Activated CD4-positive, alpha-beta T cell treated with anti-CD3 and anti-CD28 coated beads for 48 hours (primary cell): ENCODE data around the gene FOXR1.
"Not testable (repeated sequence)": the region's sequence is repeated elsewhere in the genome, so short reads cannot be mapped to it uniquely, and the experiment has no call there.

ENCODE experiments used
- DNase-seq: peaks from one replicate; pipeline ENCODE4 v3.0.0-alpha.2; 2020

Gene FOXR1

GRCh38 chr11:118998388-118998717 lies 26.8 kb downstream of the FOXR1 start:
- no peak for DNase-seq

GRCh38 chr11:118998822-118999221 lies 27.3 kb downstream of the FOXR1 start:
- no peak for DNase-seq

GRCh38 chr11:119000906-119001305 lies 29.3 kb downstream of the FOXR1 start:
- no peak for DNase-seq

GRCh38 chr11:119006656-119007055 lies 35.1 kb downstream of the FOXR1 start:
- DNase-seq = no peak

- DNase-seq = no peak
Observed at GRCh38 chr11:119011476-119012053, 40.0 kb downstream of the FOXR1 start.

GRCh38 chr11:119012629-119013170 lies 41.1 kb downstream of the FOXR1 start:
- no peak for DNase-seq

GRCh38 chr11:119014209-119014924 lies 42.8 kb downstream of the FOXR1 start:
- DNase-seq = no peak

GRCh38 chr11:119015054-119015611 lies 43.6 kb downstream of the FOXR1 start:
- DNase-seq = no peak

- DNase-seq = no peak
Observed at GRCh38 chr11:119016216-119017009, 44.9 kb downstream of the FOXR1 start.

GRCh38 chr11:119017377-119017776 lies 45.8 kb downstream of the FOXR1 start:
- not testable (repeated sequence) for DNase-seq

- DNase-seq = peak; percentile 97
Observed at GRCh38 chr11:119018074-119018938, 46.7 kb downstream of the FOXR1 start, which contains the start of the genes RPS25 and TRAPPC4. RPS25 (minus strand) TSS chr11:119018343; CDS start chr11:119018284, 59 bp downstream. TRAPPC4 (plus strand) TSS chr11:119018766; CDS start chr11:119018796, 30 bp downstream.

GRCh38 chr11:119019996-119020395 lies 48.4 kb downstream of the FOXR1 start:
- DNase-seq = no peak

GRCh38 chr11:119021631-119022030 lies 50.1 kb downstream of the FOXR1 start:
- DNase-seq = no peak

GRCh38 chr11:119023741-119024140 lies 52.2 kb downstream of the FOXR1 start:
- DNase-seq = no peak

- no peak for DNase-seq
Observed at GRCh38 chr11:119024430-119025098, 53.0 kb downstream of the FOXR1 start.

GRCh38 chr11:119025099-119025473 lies 53.5 kb downstream of the FOXR1 start:
- DNase-seq = no peak

- DNase-seq = no peak
Observed at GRCh38 chr11:119025541-119025940, 54.0 kb downstream of the FOXR1 start.

- no peak for DNase-seq
Observed at GRCh38 chr11:119025978-119026766, 54.6 kb downstream of the FOXR1 start.

GRCh38 chr11:119026970-119027369 lies 55.4 kb downstream of the FOXR1 start:
- no peak for DNase-seq

- DNase-seq = no peak
Observed at GRCh38 chr11:119027561-119028345, 56.2 kb downstream of the FOXR1 start.
